Daoy (cell line): ENCODE measurements around the gene SCART1. TPM values are rescaled to one million over a fixed set of nuclear protein-coding genes. Genes with fewer than 3 reads are reported as not detected.
"Not testable (repeated sequence)": the region's sequence is repeated elsewhere in the genome, so short reads cannot be mapped to it uniquely, and the experiment has no call there.

Experiments
- DNase-seq: peaks from one replicate; pipeline ENCODE4 v3.0.0-alpha.2; 2015; ENCODE audit warnings: low read depth
- total RNA-seq: library from RNA; depleted of rRNA; stranded (reverse); fragments of >200 nt; shearing (Covaris generic); gene quantifications from 2 replicates; pipeline ENCODE4 v1.2.3, GENCODE V29; 2014; rRNA removed

The SCART1 gene
- total RNA-seq, result 0.06 and 0.40 TPM in 2 replicates

GRCh38 chr10:133453516-133454203 lies at the start of gene SCART1:
SCART1 (plus strand) TSS chr10:133453945; CDS start chr10:133453998, 53 bp downstream.
- no peak for DNase-seq

GRCh38 chr10:133405272-133405671 lies 48.5 kb upstream of the SCART1 start:
- DNase-seq, result no peak

GRCh38 chr10:133405844-133406527 lies 47.8 kb upstream of the SCART1 start:
- DNase-seq, result no peak

- no peak for DNase-seq
These were observed 42.0 kb upstream of the SCART1 start for GRCh38 chr10:133411523-133412380.

GRCh38 chr10:133412381-133412711 lies 41.4 kb upstream of the SCART1 start:
- no peak for DNase-seq

GRCh38 chr10:133414401-133414800 lies 39.3 kb upstream of the SCART1 start:
- DNase-seq, result not testable (repeated sequence)

GRCh38 chr10:133415752-133416151 lies 38.0 kb upstream of the SCART1 start:
- no peak for DNase-seq

- DNase-seq, result no peak
These were observed 35.3 kb upstream of the SCART1 start for GRCh38 chr10:133418289-133418993.

- DNase-seq, result no peak
These were observed 34.4 kb upstream of the SCART1 start for GRCh38 chr10:133419211-133419950.

- no peak for DNase-seq
These were observed 33.7 kb upstream of the SCART1 start for GRCh38 chr10:133420028-133420427.

GRCh38 chr10:133420579-133420978 lies 33.2 kb upstream of the SCART1 start:
- DNase-seq, result no peak

- no peak for DNase-seq
These were observed 32.2 kb upstream of the SCART1 start for GRCh38 chr10:133421336-133422222.

GRCh38 chr10:133422223-133422806 lies 31.4 kb upstream of the SCART1 start:
- no peak for DNase-seq

GRCh38 chr10:133422807-133423771 lies 30.7 kb upstream of the SCART1 start:
- no peak for DNase-seq

- not testable (repeated sequence) for DNase-seq
These were observed 29.6 kb upstream of the SCART1 start for GRCh38 chr10:133424102-133424501.

- DNase-seq, result not testable (repeated sequence)
These were observed 29.1 kb upstream of the SCART1 start, which contains the start of gene SPRN for GRCh38 chr10:133424601-133425000. SPRN (minus strand) TSS chr10:133424625; CDS start chr10:133423681, 944 bp downstream.

- not testable (repeated sequence) for DNase-seq
These were observed 24.2 kb upstream of the SCART1 start for GRCh38 chr10:133429571-133429970.

GRCh38 chr10:133431888-133432613 lies 21.7 kb upstream of the SCART1 start:
- DNase-seq, result not testable (repeated sequence)
